ENCODE data around the gene FBXO44. TPM values are rescaled to one million over a fixed set of nuclear protein-coding genes. Genes with fewer than 3 reads are reported as not detected.

The FBXO44 gene
- total RNA-seq, 1 experiment from 2014 or later = 22.6 TPM

- intact Hi-C loops (cut with micrococcal nuclease; ENCODE audit: unreplicated experiment) = no loop called here
- no peaks in the 10 kb centered on the region; the same call in none of the 2 replicates for H3K27me3 ChIP-seq (replicated peaks; ENCODE audit: control insufficient read depth, insufficient read depth, low read length)
- H3K4me3 Mint-ChIP-seq (ENCODE audit: unreplicated experiment) = no peak overlapping the region
- no peaks in the 10 kb centered on the region for H3K9me3 ChIP-seq
- H3K27me3 Mint-ChIP-seq (ENCODE audit: insufficient read depth, unreplicated experiment) = peaks cover 4% of the 10 kb centered on the region
- no peaks in the 10 kb centered on the region for H3K9me3 Mint-ChIP-seq (ENCODE audit: unreplicated experiment)
- H3K36me3 ChIP-seq (ENCODE audit: control insufficient read depth, insufficient read depth, low read length) = no peaks in the 10 kb centered on the region
- no peak for DNase-seq
- BruUV-seq (replicated peaks) = no TSS peak
- H3K4me1 Mint-ChIP-seq (ENCODE audit: low read depth, unreplicated experiment) = peaks cover 4% of the 10 kb centered on the region
- no peak overlapping the region for H3K4me3 ChIP-seq (ENCODE audit: low read depth, low read length)
- POLR2A ChIA-PET = no interaction called here
- CTCF ChIA-PET = no interaction called here
- H3K36me3 Mint-ChIP-seq (ENCODE audit: insufficient read depth, unreplicated experiment) = no peaks in the 10 kb centered on the region
- H3K27ac Mint-ChIP-seq (ENCODE audit: unreplicated experiment) = no peak overlapping the region
- H3K4me1 ChIP-seq = no peaks in the 10 kb centered on the region
- TF ChIP-seq CTCF (IDR thresholded peaks at IDR 0.05; ENCODE audit: insufficient read depth in 1 of 2, low read depth in 1 of 2, low read length in 1 of 2, severe bottlenecking in 1 of 2, unreplicated experiment in 1 of 2) = no peak
Measured at GRCh38 chr1:11704691-11705475, 50.2 kb downstream of the FBXO44 start.

- no peak for DNase-seq
- no peaks in the 10 kb centered on the region for H3K36me3 ChIP-seq (ENCODE audit: control insufficient read depth, insufficient read depth, low read length)
- intact Hi-C loops (cut with micrococcal nuclease; ENCODE audit: unreplicated experiment) = no loop called here
- H3K27ac Mint-ChIP-seq (ENCODE audit: unreplicated experiment) = no peak overlapping the region
- H3K4me1 ChIP-seq = no peaks in the 10 kb centered on the region
- no TSS peak for BruUV-seq (replicated peaks)
- TF ChIP-seq CTCF (IDR thresholded peaks at IDR 0.05; ENCODE audit: insufficient read depth in 1 of 2, low read depth in 1 of 2, low read length in 1 of 2, severe bottlenecking in 1 of 2, unreplicated experiment in 1 of 2) = no peak
- H3K36me3 Mint-ChIP-seq (ENCODE audit: insufficient read depth, unreplicated experiment) = no peaks in the 10 kb centered on the region
- peaks cover 4% of the 10 kb centered on the region for H3K4me1 Mint-ChIP-seq (ENCODE audit: low read depth, unreplicated experiment)
- H3K9me3 Mint-ChIP-seq (ENCODE audit: unreplicated experiment) = no peaks in the 10 kb centered on the region
- H3K27me3 ChIP-seq (replicated peaks; ENCODE audit: control insufficient read depth, insufficient read depth, low read length) = no peaks in the 10 kb centered on the region; the same call in none of the 2 replicates
- CTCF ChIA-PET = no interaction called here
- H3K27me3 Mint-ChIP-seq (ENCODE audit: insufficient read depth, unreplicated experiment) = peaks cover 4% of the 10 kb centered on the region
- no peak overlapping the region for H3K4me3 Mint-ChIP-seq (ENCODE audit: unreplicated experiment)
- no peaks in the 10 kb centered on the region for H3K9me3 ChIP-seq
- POLR2A ChIA-PET = no interaction called here
- H3K4me3 ChIP-seq (ENCODE audit: low read depth, low read length) = no peak overlapping the region
Measured at GRCh38 chr1:11705596-11705995, 50.9 kb downstream of the FBXO44 start.

GRCh38 chr1:11706292-11706691 lies 51.6 kb downstream of the FBXO44 start:
- no peaks in the 10 kb centered on the region for H3K9me3 ChIP-seq
- intact Hi-C loops (cut with micrococcal nuclease; ENCODE audit: unreplicated experiment) = no loop called here
- Mint-ChIP-seq H3K4me3 (ENCODE audit: unreplicated experiment) (no peak overlapping the region), H3K27ac (ENCODE audit: unreplicated experiment) (no peak overlapping the region), H3K36me3 (ENCODE audit: insufficient read depth, unreplicated experiment) (no peaks in the 10 kb centered on the region), H3K4me1 (ENCODE audit: low read depth, unreplicated experiment) (peaks cover 4% of the 10 kb centered on the region), H3K27me3 (ENCODE audit: insufficient read depth, unreplicated experiment) (peaks cover 4% of the 10 kb centered on the region), H3K9me3 (ENCODE audit: unreplicated experiment) (no peaks in the 10 kb centered on the region)
- no peak for TF ChIP-seq CTCF (IDR thresholded peaks at IDR 0.05; ENCODE audit: insufficient read depth in 1 of 2, low read depth in 1 of 2, low read length in 1 of 2, severe bottlenecking in 1 of 2, unreplicated experiment in 1 of 2)
- no peaks in the 10 kb centered on the region for H3K4me1 ChIP-seq
- H3K36me3 ChIP-seq (ENCODE audit: control insufficient read depth, insufficient read depth, low read length) = no peaks in the 10 kb centered on the region
- BruUV-seq (replicated peaks) = no TSS peak
- ChIA-PET POLR2A (no interaction called here), CTCF (no interaction called here)
- DNase-seq = no peak
- no peaks in the 10 kb centered on the region; the same call in none of the 2 replicates for H3K27me3 ChIP-seq (replicated peaks; ENCODE audit: control insufficient read depth, insufficient read depth, low read length)
- H3K4me3 ChIP-seq (ENCODE audit: low read depth, low read length) = no peak overlapping the region
